Right lobe of liver (tissue), 6 donors: Measurements from ENCODE around the gene SKIDA1. TPM values are rescaled to one million over a fixed set of nuclear protein-coding genes. Genes with fewer than 3 reads are reported as not detected.

ENCODE experiments used
- ATAC-seq, 4 donors: fragments of 200-7000 bp; cut with Tn5 transposase; one replicate each; pipeline ENCODE4 v1.9.1; 2020; ENCODE audit warnings: mild to moderate bottlenecking in 4 of 4, moderate library complexity in 4 of 4
- DNase-seq, 3 donors: peaks; one replicate each; pipeline ENCODE4 v3.0.0-alpha.2; 2020
- H3K27ac ChIP-seq, 3 donors: fragments of 200-600 bp; one replicate each; pipeline ENCODE4 v1.8.0; 2022
- H3K27me3 ChIP-seq, 2 donors: fragments of 200-600 bp; one replicate each; pipeline ENCODE4 v1.8.0; 2022
- H3K36me3 ChIP-seq, 4 donors: fragments of 200-600 bp; sonication (generic) in 1 of 4; one replicate each; pipeline versions ENCODE4 v1.5.1 to v1.8.0; 2017 to 2022; ENCODE audit warnings: control low read depth in 1 of 4
- H3K4me1 ChIP-seq, 4 donors: fragments of 200-600 bp; sonication (generic) in 1 of 4; one replicate each; pipeline versions ENCODE4 v1.5.1 to v1.8.0; 2017 to 2022; ENCODE audit warnings: control low read depth in 1 of 4
- H3K4me3 ChIP-seq, 3 donors: fragments of 200-600 bp; one replicate each; pipeline ENCODE4 v1.8.0; 2022
- H3K9me3 ChIP-seq, 4 donors: fragments of 200-600 bp; sonication (generic) in 1 of 4; one replicate each; pipeline versions ENCODE4 v1.5.1 to v1.8.0; 2017 to 2022; ENCODE audit warnings: control low read depth in 1 of 4
- CTCF ChIP-seq, 4 donors: fragments of 200-600 bp in 3 of 4; fragments of 450-650 bp in 1 of 4; IDR thresholded peaks; one replicate each; pipeline versions ENCODE4 v1.5.1 to v1.8.0; 2016 to 2022; ENCODE audit warnings: antibody characterized with exemption in 4 of 4, mild to moderate bottlenecking in 2 of 4
- POLR2A ChIP-seq: fragments of 450-650 bp; IDR thresholded peaks from one replicate; pipeline ENCODE4 v1.6.1; 2017; ENCODE audit warnings: antibody characterized with exemption, mild to moderate bottlenecking
- WGBS: methylation state at CpG from one replicate; pipeline ENCODE4 v1.1.6; 2018; ENCODE audit warnings: low coverage, low lambda C conversion rate; ENCODE audit not compliant: insufficient coverage; ENCODE audit errors: missing lambda C conversion rate; 5-methylcytosine and 5-hydroxymethylcytosine counted together
- intact Hi-C, 2 donors: fragments of 100-400 bp; cut with DNase I; formaldehyde crosslinking; loops; one replicate each; pipeline versions ENCODE4 v1.11.2 to v1.14.1; 2022
- total RNA-seq, 6 experiments: library from RNA; depleted of rRNA in 2 of 6; stranded (reverse); fragments of >200 nt in 2 of 6; fragmentation: NEBNext Ultra II Directional in 3 of 6; extraction: Animal tissue kit (Norgen Biotek cat#: 25700) in 3 of 6; gene quantifications; one replicate each; pipeline versions ENCODE4 v1.1.0 to v1.2.4, GENCODE V29; 2016 to 2023
- donor health status: DM: no; HTN: yes; CAD: no.
- donor health status: DM: no; HTN: no; CAD: no.
- donor health status: DM: no; HTN: no; CAD: no.
- donor health status: DM: no; HTN: yes; CAD: no.
- donor health status: DM: no; HTN: yes; CAD: no.

Gene SKIDA1
- total RNA-seq, 6 experiments from 2014 or later = 0.31 to 3.9 (median 2.1) TPM

GRCh38 chr10:21519941-21520436 is 5.5 kb downstream of the SKIDA1 start:
- no peak for DNase-seq
- Histone ChIP-seq H3K27me3 (no peaks in the 10 kb centered on the region), H3K36me3 (no peaks in the 10 kb centered on the region), H3K9me3 (no peaks in the 10 kb centered on the region), H3K27ac (peak overlapping the region; percentile 14 to 82 (median 68)), H3K4me3 (peak overlapping the region; percentile 13 to 58 (median 55)), H3K4me1 (peaks cover 0 to 14% (median 7%) of the 10 kb centered on the region in 4 donors)
- 2% methylated on average over 12 of the region's 12 CpGs for WGBS
- intact Hi-C loops = no loop called here
- peak; percentile 16 to 48 (median 42) for ATAC-seq
- TF ChIP-seq POLR2A (no peak), CTCF (IDR thresholded peaks at IDR 0.05) (no peak)

GRCh38 chr10:21519397-21519933 is 6.0 kb downstream of the SKIDA1 start:
- intact Hi-C loops = no loop called here
- H3K9me3 ChIP-seq = no peaks in the 10 kb centered on the region
- ATAC-seq (no peak), DNase-seq (no peak)
- H3K36me3 ChIP-seq = no peaks in the 10 kb centered on the region
- WGBS = 3% methylated on average over 11 of the region's 11 CpGs
- peak overlapping the region; percentile 13 to 58 (median 55) for H3K4me3 ChIP-seq
- TF ChIP-seq CTCF (IDR thresholded peaks at IDR 0.05) = no peak
- no peak for TF ChIP-seq POLR2A
- no peaks in the 10 kb centered on the region for H3K27me3 ChIP-seq
- peaks cover 0 to 17% (median 8%) of the 10 kb centered on the region in 4 donors for H3K4me1 ChIP-seq
- H3K27ac ChIP-seq = peak overlapping the region; percentile 14 to 82 (median 68)

GRCh38 chr10:21518641-21519396 is 6.7 kb downstream of the SKIDA1 start:
- peak in 1 of 3 donors; percentile 55 for DNase-seq
- H3K4me1 ChIP-seq = peaks cover 0 to 22% (median 9%) of the 10 kb centered on the region in 4 donors
- H3K9me3 ChIP-seq = no peaks in the 10 kb centered on the region
- intact Hi-C loops = no loop called here
- no peaks in the 10 kb centered on the region for H3K36me3 ChIP-seq
- H3K4me3 ChIP-seq = peak overlapping the region; percentile 13 to 58 (median 55)
- peak; percentile 7 to 22 (median 16) for ATAC-seq
- peak overlapping the region; percentile 14 to 82 (median 68) for H3K27ac ChIP-seq
- TF ChIP-seq POLR2A (no peak), CTCF (IDR thresholded peaks at IDR 0.05) (no peak)
- 3% methylated on average over 16 of the region's 16 CpGs for WGBS
- no peaks in the 10 kb centered on the region for H3K27me3 ChIP-seq

GRCh38 chr10:21518149-21518640 is 7.3 kb downstream of the SKIDA1 start:
- TF ChIP-seq CTCF (IDR thresholded peaks at IDR 0.05) = no peak
- TF ChIP-seq POLR2A = no peak
- ATAC-seq (peak in 3 of 4 donors; percentile 1 to 26 (median 5)), DNase-seq (no peak)
- Histone ChIP-seq H3K36me3 (no peaks in the 10 kb centered on the region), H3K4me3 (peak overlapping the region; percentile 13 to 58 (median 55)), H3K27me3 (no peaks in the 10 kb centered on the region), H3K27ac (peak overlapping the region in 2 of 3 donors; percentile 68 to 82), H3K9me3 (no peaks in the 10 kb centered on the region), H3K4me1 (peaks cover 0 to 28% (median 11%) of the 10 kb centered on the region in 4 donors)
- under 1% methylated on average over 13 of the region's 13 CpGs for WGBS
- intact Hi-C loops = no loop called here
